ENCODE results near the gene TMPRSS11A.

The TMPRSS11A gene

GRCh38 chr4:67911638-67912037, 51.7 kb downstream of the TMPRSS11A start:
- no peak for DNase-seq

GRCh38 chr4:67911141-67911540, 52.2 kb downstream of the TMPRSS11A start:
- no peak for DNase-seq

GRCh38 chr4:67910585-67910905, 52.7 kb downstream of the TMPRSS11A start:
- no peak for DNase-seq

GRCh38 chr4:67909905-67910584, 53.2 kb downstream of the TMPRSS11A start:
- peak in 1 of 3 experiments; percentile 14 for DNase-seq

- DNase-seq, result no peak
Measured at GRCh38 chr4:67907650-67908049, 55.6 kb downstream of the TMPRSS11A start.

GRCh38 chr4:67899096-67899495, 64.2 kb downstream of the TMPRSS11A start:
- DNase-seq, result no peak

GRCh38 chr4:67897686-67898085, 65.6 kb downstream of the TMPRSS11A start:
- no peak for DNase-seq

- no peak for DNase-seq
Measured at GRCh38 chr4:67896421-67897065, 66.8 kb downstream of the TMPRSS11A start.

GRCh38 chr4:67894659-67895058, 68.6 kb downstream of the TMPRSS11A start:
- no peak for DNase-seq

GRCh38 chr4:67892905-67893304, 70.4 kb downstream of the TMPRSS11A start:
- DNase-seq, result no peak

- no peak for DNase-seq
Measured at GRCh38 chr4:67892253-67892652, 71.0 kb downstream of the TMPRSS11A start.

- no peak for DNase-seq
Measured at GRCh38 chr4:67891645-67892044, 71.6 kb downstream of the TMPRSS11A start.

GRCh38 chr4:67886281-67886680, 77.0 kb downstream of the TMPRSS11A start:
- DNase-seq, result no peak

GRCh38 chr4:67885762-67886161, 77.5 kb downstream of the TMPRSS11A start:
- peak in 2 of 3 experiments; percentile 3 to 21 for DNase-seq

- DNase-seq, result no peak
Measured at GRCh38 chr4:67884701-67885100, 78.6 kb downstream of the TMPRSS11A start.

- DNase-seq, result no peak
Measured at GRCh38 chr4:67883902-67884301, 79.4 kb downstream of the TMPRSS11A start, which contains the start of gene TMPRSS11D. Gene TMPRSS11D, minus strand, starts transcription at chr4:67884002. Its CDS starts 69 bp downstream, at chr4:67883933.

GRCh38 chr4:67883458-67883857, 79.8 kb downstream of the TMPRSS11A start:
- no peak for DNase-seq

GRCh38 chr4:67880866-67881610, 82.3 kb downstream of the TMPRSS11A start:
- DNase-seq, result no peak

GRCh38 chr4:67879486-67879885, 83.8 kb downstream of the TMPRSS11A start:
- DNase-seq, result no peak

GRCh38 chr4:67877086-67877485, 86.2 kb downstream of the TMPRSS11A start:
- no peak for DNase-seq

- DNase-seq, result no peak
Measured at GRCh38 chr4:67874986-67875385, 88.3 kb downstream of the TMPRSS11A start.

- DNase-seq, result no peak
Measured at GRCh38 chr4:67873116-67873515, 90.2 kb downstream of the TMPRSS11A start.

- peak; percentile 9 to 61 (median 24) for DNase-seq
Measured at GRCh38 chr4:67871867-67872266, 91.4 kb downstream of the TMPRSS11A start.
